Keratinocyte (primary cell): Measurements from ENCODE around the gene CD68. TPM values are rescaled to one million over a fixed set of nuclear protein-coding genes. Genes with fewer than 3 reads are reported as not detected.
A peak's percentile ranks its signal among the peaks of the same experiment; 100 is the strongest.

Experiments used
- DNase-seq: peaks from one replicate; pipeline ENCODE4 v3.0.0-alpha.2; 2011; ENCODE audit warnings: low read depth, missing footprints, low spot score
- FAIRE-seq: peaks from 2 replicates; lab custom pipeline; 2011; peaks lifted over from hg19 to GRCh38; lab: Jason Lieb, UNC
- H2AFZ ChIP-seq: 2 replicates; pipeline ENCODE4 v1.6.0; 2012; ENCODE audit warnings: low read length, control low read depth, inconsistent platforms; ENCODE audit not compliant: control insufficient read depth
- H3K27ac ChIP-seq: 2 replicates; pipeline ENCODE4 v1.5.1; 2011; ENCODE audit warnings: low read length; ENCODE audit not compliant: control insufficient read depth, insufficient read depth
- H3K27me3 ChIP-seq: 3 replicates; pipeline ENCODE4 v1.6.0; 2011; ENCODE audit warnings: low read length; ENCODE audit not compliant: control insufficient read depth, insufficient read depth; ENCODE audit errors: extremely low read depth
- H3K36me3 ChIP-seq, 2 experiments: 2 replicates in 1 of 2; 3 replicates in 1 of 2; pipeline ENCODE4 v1.5.1; 2011; ENCODE audit warnings: low read length in 2 of 2, mild to moderate bottlenecking in 1 of 2; ENCODE audit not compliant: control insufficient read depth in 2 of 2, insufficient read depth in 2 of 2; ENCODE audit errors: extremely low read depth in 1 of 2
- H3K4me1 ChIP-seq: 3 replicates; pipeline ENCODE4 v1.5.1; 2011; ENCODE audit warnings: low read length; ENCODE audit not compliant: control insufficient read depth, insufficient read depth; ENCODE audit errors: extremely low read depth
- H3K4me2 ChIP-seq: 3 replicates; pipeline ENCODE4 v1.6.0; 2011; ENCODE audit warnings: low read depth, low read length; ENCODE audit not compliant: control insufficient read depth, insufficient read depth; ENCODE audit errors: extremely low read depth
- H3K4me3 ChIP-seq, 3 experiments: fragments of 200-600 bp in 1 of 3; sonication (generic) in 1 of 3; 2 replicates in 2 of 3; 3 replicates in 1 of 3; pipeline ENCODE4 v1.5.1; 2011 to 2016; ENCODE audit warnings: low read length in 3 of 3, mild to moderate bottlenecking in 3 of 3, control low read depth in 2 of 3, inconsistent platforms in 1 of 3, low read depth in 1 of 3, mixed read lengths in 1 of 3, mixed run types in 1 of 3, moderate library complexity in 1 of 3; ENCODE audit not compliant: control insufficient read depth in 2 of 3, insufficient read depth in 2 of 3; ENCODE audit errors: extremely low read depth in 1 of 3
- H3K79me2 ChIP-seq: 2 replicates; pipeline ENCODE4 v1.6.0; 2012; ENCODE audit warnings: low read length; ENCODE audit not compliant: control insufficient read depth, insufficient read depth
- H3K9ac ChIP-seq: 3 replicates; pipeline ENCODE4 v1.6.0; 2011; ENCODE audit warnings: low read length; ENCODE audit not compliant: control insufficient read depth, insufficient read depth; ENCODE audit errors: extremely low read depth
- H3K9me1 ChIP-seq: 3 replicates; pipeline ENCODE4 v1.6.0; 2011; ENCODE audit warnings: low read length; ENCODE audit not compliant: control insufficient read depth, insufficient read depth; ENCODE audit errors: extremely low read depth
- H3K9me3 ChIP-seq: 2 replicates; pipeline ENCODE4 v1.5.1; 2012; ENCODE audit warnings: low read depth, low read length; ENCODE audit not compliant: control insufficient read depth
- H4K20me1 ChIP-seq: 3 replicates; pipeline ENCODE4 v1.6.0; 2011; ENCODE audit warnings: low read length; ENCODE audit not compliant: control insufficient read depth, insufficient read depth; ENCODE audit errors: extremely low read depth
- EZH2 ChIP-seq: IDR thresholded peaks from one replicate; pipeline ENCODE4 v1.6.1; 2012; ENCODE audit warnings: inconsistent platforms, mild to moderate bottlenecking, low read length, moderate library complexity
- dilution Hi-C: fragments of 300-500 bp; cut with MboI; formaldehyde crosslinking; loops from one replicate; pipeline ENCODE4 v1.7.0; 2020; ENCODE audit warnings: low sequenced_read_pairs; ENCODE audit not compliant: extremely low pct_ligation_motif_present
- polyA minus RNA-seq, 3 experiments: library from RNA; depleted of rRNA, polyadenylated mRNA; stranded (reverse); fragments of >200 nt; gene quantifications; 1 replicate in 1 of 3; 2 replicates in 1 of 3; 3 replicates in 1 of 3; pipeline ENCODE4 v1.2.3, GENCODE V29; 2011
- polyA plus RNA-seq, 5 experiments: library from polyadenylated mRNA; depleted of rRNA in 3 of 5; stranded (reverse) in 3 of 5; stranded (forward) in 1 of 5; unstranded in 1 of 5; fragments of >200 nt; gene quantifications; 1 replicate in 1 of 5; 2 replicates in 3 of 5; 3 replicates in 1 of 5; pipeline versions ENCODE4 v1.2.1 to v1.2.3, GENCODE V29; 2011 to 2012; ENCODE audit warnings: missing spikeins in 2 of 5, low read depth in 1 of 5, low replicate concordance in 1 of 5
- TF ChIP-seq, protein P1 (sequence below), 3 experiments: IDR thresholded peaks in 1 of 3; conservative IDR thresholded peaks in 1 of 3; optimal IDR thresholded peaks in 1 of 3; 2 replicates in 2 of 3; 3 replicates in 1 of 3; pipeline versions ENCODE3 to v1.5.1; 2011; ENCODE audit warnings: low read length in 3 of 3, mild to moderate bottlenecking in 3 of 3, moderate library complexity in 2 of 3, control low read depth in 1 of 3, inconsistent platforms in 1 of 3; ENCODE audit not compliant: insufficient read depth in 2 of 3; ENCODE audit errors: extremely low read depth in 1 of 3

CD68 gene, protein sequence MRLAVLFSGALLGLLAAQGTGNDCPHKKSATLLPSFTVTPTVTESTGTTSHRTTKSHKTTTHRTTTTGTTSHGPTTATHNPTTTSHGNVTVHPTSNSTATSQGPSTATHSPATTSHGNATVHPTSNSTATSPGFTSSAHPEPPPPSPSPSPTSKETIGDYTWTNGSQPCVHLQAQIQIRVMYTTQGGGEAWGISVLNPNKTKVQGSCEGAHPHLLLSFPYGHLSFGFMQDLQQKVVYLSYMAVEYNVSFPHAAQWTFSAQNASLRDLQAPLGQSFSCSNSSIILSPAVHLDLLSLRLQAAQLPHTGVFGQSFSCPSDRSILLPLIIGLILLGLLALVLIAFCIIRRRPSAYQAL
- 12.2 to 26.6 TPM (median 14.0 TPM) in 3 replicates for polyA plus RNA-seq
- polyA plus RNA-seq (2011; ENCODE audit: low read depth): 17.3 TPM
- polyA plus RNA-seq (2011; cell fraction: cytosol; rRNA removed): 8.8 and 11.4 TPM in 2 replicates
- 2.3 and 4.7 TPM in 2 replicates for polyA plus RNA-seq (2011; cell fraction: nucleus; rRNA removed)
- polyA plus RNA-seq (2012; ENCODE audit: low replicate concordance): 7.8 and 37.6 TPM in 2 replicates
- 9.5 to 21.7 TPM (median 16.4 TPM) in 3 replicates for polyA minus RNA-seq
- 4.0 TPM for polyA minus RNA-seq (2011; cell fraction: cytosol; rRNA and poly(A)+ RNA removed)
- 1.9 and 2.1 TPM in 2 replicates for polyA minus RNA-seq (2011; cell fraction: nucleus; rRNA and poly(A)+ RNA removed)

DNA sequence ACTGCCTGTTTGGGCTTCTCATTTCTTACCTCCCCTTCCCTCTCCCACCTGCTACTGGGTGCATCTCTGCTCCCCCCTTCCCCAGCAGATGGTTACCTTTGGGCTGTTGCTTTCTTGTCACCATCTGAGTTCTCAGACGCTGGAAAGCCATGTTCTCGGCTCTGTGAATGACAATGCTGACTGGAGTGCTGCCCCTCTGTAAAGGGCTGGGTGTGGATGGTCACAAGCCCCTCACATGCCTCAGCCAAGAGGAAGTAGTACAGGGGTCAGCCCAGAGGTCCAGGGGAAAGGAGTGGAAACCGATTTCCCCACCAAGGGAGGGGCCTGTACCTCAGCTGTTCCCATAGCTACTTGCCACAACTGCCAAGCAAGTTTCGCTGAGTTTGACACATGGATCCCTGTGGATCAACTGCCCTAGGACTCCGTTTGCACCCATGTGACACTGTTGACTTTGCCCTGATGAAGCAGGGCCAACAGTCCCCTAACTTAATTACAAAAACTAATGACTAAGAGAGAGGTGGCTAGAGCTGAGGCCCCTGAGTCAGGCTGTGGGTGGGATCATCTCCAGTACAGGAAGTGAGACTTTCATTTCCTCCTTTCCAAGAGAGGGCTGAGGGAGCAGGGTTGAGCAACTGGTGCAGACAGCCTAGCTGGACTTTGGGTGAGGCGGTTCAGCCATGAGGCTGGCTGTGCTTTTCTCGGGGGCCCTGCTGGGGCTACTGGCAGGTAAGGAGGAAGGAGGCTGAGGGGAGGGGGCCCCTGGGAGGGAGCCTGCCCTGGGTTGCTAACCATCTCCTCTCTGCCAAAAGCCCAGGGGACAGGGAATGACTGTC lies at the start of gene CD68:
CD68 (plus strand) TSS at position 638 of the 833 bp plus-strand sequence; CDS start at position 678, 40 bp downstream.
- DNase-seq: no peak
- Histone ChIP-seq H3K4me2 (peak within 1 kb of the TSS; percentile 46), H2AFZ (no peak within 1 kb of the TSS), H4K20me1 (peaks cover 49% of the 10 kb centered on the region), H3K36me3 (peaks cover 27 to 51% of the 10 kb centered on the region in 2 experiments), H3K4me3 (no peak within 1 kb of the TSS), H3K4me1 (peaks cover 57% of the 10 kb centered on the region), H3K27me3 (no peaks in the 10 kb centered on the region), H3K9me3 (no peaks in the 10 kb centered on the region), H3K27ac (peak within 1 kb of the TSS; percentile 82), H3K9me1 (peaks cover 3% of the 10 kb centered on the region), H3K9ac (peak within 1 kb of the TSS; percentile 55), H3K79me2 (peaks cover 40% of the 10 kb centered on the region)
- dilution Hi-C loops: no loop called here
- peak; percentile 86 for FAIRE-seq
- TF ChIP-seq, protein P1, sequence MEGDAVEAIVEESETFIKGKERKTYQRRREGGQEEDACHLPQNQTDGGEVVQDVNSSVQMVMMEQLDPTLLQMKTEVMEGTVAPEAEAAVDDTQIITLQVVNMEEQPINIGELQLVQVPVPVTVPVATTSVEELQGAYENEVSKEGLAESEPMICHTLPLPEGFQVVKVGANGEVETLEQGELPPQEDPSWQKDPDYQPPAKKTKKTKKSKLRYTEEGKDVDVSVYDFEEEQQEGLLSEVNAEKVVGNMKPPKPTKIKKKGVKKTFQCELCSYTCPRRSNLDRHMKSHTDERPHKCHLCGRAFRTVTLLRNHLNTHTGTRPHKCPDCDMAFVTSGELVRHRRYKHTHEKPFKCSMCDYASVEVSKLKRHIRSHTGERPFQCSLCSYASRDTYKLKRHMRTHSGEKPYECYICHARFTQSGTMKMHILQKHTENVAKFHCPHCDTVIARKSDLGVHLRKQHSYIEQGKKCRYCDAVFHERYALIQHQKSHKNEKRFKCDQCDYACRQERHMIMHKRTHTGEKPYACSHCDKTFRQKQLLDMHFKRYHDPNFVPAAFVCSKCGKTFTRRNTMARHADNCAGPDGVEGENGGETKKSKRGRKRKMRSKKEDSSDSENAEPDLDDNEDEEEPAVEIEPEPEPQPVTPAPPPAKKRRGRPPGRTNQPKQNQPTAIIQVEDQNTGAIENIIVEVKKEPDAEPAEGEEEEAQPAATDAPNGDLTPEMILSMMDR (optimal IDR thresholded peaks at IDR 0.05 in 1 of 3, IDR thresholded peaks at IDR 0.05 in 1 of 3, conservative IDR thresholded peaks at IDR 0.05 in 1 of 3; ENCODE audit: extremely low read depth in 1 of 3, insufficient read depth in 2 of 3, low read length in 3 of 3): no peak
- TF ChIP-seq EZH2: no peak

DNA sequence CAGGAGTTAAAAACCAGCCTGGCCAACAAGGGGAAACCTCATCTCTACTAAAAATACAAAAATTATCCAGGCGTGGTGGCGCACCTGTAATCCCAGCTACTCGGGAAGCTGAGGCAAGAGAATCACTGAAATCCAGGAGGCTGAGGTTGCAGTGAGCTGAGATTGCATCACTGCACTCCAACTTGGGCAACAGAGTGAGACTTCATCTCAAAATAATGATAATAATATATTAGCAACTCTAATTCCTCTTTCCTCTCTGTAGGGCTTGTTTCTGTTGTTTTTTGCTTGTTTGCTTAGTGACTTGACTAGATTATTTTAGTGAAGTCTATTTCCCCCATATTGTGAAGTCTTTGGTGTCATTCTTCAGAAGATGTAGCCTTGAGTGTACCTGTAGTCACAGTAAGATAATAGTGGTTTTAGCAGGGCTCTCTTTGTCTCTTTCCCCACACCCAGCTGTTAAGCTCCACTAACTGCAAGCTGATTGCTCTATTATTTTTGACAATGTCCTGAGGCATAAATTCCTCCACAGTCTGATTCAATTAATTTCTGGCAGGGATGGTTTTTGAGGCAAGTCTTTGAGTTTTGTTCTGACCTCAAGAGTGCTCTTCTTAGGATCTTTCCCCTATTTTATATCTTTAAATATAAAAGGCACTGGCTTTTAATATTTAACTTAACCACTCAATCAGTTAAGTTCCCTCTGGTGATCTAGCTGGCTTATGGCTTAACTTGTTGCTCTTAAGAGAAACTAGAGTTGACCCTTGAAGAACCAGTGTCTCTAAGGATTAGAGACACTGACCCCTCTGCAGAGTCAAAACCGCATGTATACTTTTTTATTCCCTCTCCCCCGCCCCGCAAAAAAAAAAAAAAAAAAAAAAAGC lies 49.2 kb upstream of the CD68 start:
- no peak for TF ChIP-seq EZH2
- TF ChIP-seq, protein P1 (optimal IDR thresholded peaks at IDR 0.05 in 1 of 3, IDR thresholded peaks at IDR 0.05 in 1 of 3, conservative IDR thresholded peaks at IDR 0.05 in 1 of 3; ENCODE audit: extremely low read depth in 1 of 3, insufficient read depth in 2 of 3, low read length in 3 of 3): no peak
- Histone ChIP-seq H2AFZ (no peak overlapping the region), H3K4me1 (no peaks in the 10 kb centered on the region), H3K4me3 (no peak overlapping the region), H3K79me2 (no peaks in the 10 kb centered on the region), H3K9me1 (no peaks in the 10 kb centered on the region), H3K27ac (no peak overlapping the region), H4K20me1 (no peaks in the 10 kb centered on the region), H3K27me3 (no peaks in the 10 kb centered on the region), H3K9ac (no peak overlapping the region), H3K4me2 (no peak overlapping the region), H3K9me3 (peaks cover 3% of the 10 kb centered on the region), H3K36me3 (no peaks in the 10 kb centered on the region)
- no peak for DNase-seq
- dilution Hi-C loops: no loop called here
- no peak for FAIRE-seq
